ENCODE results near the gene FBXW12. TPM values are rescaled to one million over a fixed set of nuclear protein-coding genes. Genes with fewer than 3 reads are reported as not detected.
A peak's percentile ranks its signal among the peaks of the same experiment; 100 is the strongest.

FBXW12 gene
- total RNA-seq, 1 donor from 2014 or later: not detected

DNA sequence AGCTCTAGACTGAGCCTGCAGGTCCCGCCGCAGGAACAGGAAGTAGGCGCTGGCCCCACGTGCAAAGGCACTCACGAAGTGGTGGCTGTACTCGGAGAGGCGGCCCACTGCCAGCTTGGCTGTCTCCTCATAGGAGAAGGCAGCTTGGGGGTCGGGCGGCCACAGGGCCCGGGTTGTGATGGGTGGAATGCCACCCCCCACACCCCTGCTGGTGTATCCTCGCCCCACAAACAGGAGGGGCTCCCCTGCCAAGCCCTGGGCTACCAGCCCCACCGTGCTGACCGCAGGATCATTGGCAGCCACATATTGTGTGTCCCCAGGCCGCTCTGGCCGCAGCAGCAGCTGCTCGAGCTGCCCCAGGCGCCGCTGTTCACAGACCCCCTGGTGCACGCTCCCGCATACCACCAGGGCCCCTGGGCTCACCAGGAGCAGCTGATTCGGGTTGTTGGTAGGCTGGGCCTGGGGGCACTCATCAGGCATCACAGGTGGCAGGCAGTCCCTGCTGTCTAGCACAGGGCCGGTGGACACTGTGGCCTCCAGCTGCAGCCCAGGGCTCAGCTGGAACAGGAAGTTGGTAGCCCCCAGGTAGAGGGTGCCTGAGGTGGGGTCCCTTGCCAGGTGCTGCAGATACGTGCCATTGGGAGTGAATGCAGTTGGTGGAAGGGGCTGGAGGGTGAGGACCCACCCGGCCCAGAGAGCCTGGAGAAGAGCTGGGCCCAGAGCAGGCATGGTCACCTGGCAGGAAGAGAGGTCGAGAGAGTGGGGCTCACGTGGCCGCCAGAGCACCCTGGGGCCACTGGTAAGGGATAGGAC, 52.1 kb downstream of the FBXW12 start:
- DNase-seq: no peak

GRCh38 chr3:48425281-48425812, 53.3 kb downstream of the FBXW12 start:
- no peak for DNase-seq

DNA sequence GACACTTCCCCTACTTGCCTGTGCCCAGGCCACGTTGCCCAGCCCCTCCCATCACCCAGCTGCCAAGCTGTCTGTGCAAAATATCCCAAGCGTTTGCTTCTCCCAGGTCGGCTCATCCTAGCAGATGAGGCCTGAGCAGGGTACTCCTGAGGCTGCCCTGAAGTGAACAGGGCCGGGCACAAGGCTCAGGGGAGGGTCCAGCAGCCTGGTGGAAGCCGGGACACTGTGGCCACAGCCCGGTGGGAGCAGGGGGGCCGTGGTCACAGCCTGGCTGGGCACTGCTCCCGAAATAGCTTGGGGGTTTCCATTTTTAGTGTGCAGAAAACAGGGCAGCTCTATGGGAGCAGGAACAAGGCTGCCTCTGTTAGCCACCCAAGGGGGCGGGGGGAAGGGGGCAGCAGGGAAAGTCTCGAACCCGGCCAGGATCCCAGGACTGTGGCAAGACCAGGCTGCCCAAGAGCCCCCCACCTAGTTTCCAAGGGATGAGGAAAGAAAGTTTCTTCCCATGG, 54.4 kb downstream of the FBXW12 start:
- no peak for DNase-seq

DNA sequence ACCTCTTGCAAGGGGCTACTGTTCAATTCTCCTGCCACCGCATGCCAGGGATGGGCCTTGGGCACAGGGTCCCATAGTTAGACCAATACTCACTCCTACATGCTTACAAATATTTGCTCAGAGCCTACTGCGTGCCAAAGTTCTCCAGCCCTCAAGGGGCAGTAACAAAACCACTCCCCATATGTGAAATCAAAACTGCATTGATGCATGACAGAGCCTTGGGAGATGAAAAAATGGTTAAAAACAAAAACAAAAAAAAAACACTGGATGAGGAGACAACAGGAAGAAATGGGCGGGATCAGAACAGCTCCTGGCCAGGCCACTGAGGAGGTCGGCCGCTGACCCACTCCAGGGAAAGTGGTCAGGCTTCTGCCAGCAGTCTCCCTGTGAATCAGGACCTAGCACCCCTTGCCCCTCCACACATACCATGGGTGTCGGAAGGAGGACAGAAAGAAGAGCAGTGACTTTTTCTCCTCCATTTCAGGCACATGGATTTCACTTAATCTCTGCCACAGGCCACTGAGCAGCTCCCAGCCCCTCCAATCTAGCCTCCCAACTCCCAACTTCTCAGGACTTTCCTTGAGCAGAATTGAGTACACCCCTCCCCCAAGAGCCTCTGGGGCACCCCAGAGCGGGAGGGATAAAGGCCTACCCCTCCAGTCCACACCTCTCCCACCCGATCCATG, 55.1 kb downstream of the FBXW12 start:
- DNase-seq: no peak

GRCh38 chr3:48427630-48427962, 55.6 kb downstream of the FBXW12 start:
- DNase-seq: no peak

GRCh38 chr3:48428088-48428571, 56.1 kb downstream of the FBXW12 start:
- no peak for DNase-seq

- DNase-seq: peak; percentile 50
Measured at GRCh38 chr3:48428572-48429316, 56.7 kb downstream of the FBXW12 start.

- DNase-seq: peak; percentile 41
Measured at GRCh38 chr3:48429317-48429959, 57.4 kb downstream of the FBXW12 start.

DNA sequence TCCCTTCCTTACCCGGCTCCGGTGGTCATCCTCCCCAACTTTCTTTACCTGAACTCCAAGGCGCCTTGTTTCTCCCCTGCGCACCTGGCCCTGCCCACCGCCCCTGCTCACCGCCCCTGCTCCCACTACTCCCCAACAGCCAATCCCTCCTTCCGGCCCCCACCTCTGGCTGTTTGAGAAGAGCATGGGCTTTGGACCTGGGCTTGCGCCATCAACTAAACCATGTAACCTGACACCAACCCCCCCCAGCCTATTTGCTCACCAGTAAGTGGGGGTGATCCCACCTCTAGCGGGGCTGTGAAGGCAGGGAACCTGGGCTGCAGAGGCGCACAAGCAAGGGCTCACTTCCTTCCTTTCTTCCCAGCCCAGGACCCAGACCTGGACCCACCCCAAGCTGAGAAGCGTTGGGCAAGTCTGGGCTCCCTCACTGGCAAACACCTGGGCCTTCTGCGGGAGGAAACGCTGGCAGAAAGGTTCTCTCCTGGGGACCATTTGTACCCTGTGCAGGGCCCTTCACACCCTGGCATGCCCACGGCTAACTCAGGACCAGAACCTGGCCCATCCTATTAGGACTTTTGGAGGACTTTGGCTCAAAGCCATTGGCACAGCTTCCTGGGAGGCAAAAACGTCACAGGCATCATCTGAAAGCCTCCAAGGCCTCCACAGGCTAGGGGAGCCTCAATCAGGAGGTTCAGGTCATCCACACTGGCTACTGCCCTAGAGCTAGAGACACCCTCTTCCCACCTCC, 58.1 kb downstream of the FBXW12 start, which contains the start of gene PLXNB1:
Gene PLXNB1 (minus strand): TSS at position 127 of the 748 bp plus-strand sequence. CDS start 5,475 bp downstream, outside the sequence.
- peak; percentile 30 for DNase-seq

DNA sequence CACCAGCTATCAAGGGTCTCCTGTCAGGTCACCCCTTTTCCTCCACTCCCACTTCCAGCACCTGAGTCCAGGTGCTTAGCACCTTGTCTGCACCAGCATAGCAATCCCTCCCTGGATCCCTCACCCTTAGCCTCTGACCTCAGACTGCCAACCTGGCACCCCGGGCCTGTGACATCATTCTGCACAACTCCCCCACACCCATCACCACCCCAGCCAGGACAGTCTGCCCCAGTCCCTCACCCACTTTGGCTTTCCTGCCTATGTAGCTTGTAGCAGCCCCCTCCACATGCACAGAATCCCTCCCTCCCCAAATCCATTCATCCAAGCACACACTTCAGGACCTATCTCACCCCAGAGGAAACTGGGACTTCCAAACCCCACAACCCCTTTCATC, 58.7 kb downstream of the FBXW12 start:
- DNase-seq: no peak

- DNase-seq: no peak
Measured at GRCh38 chr3:48431224-48432029, 59.4 kb downstream of the FBXW12 start.

- peak; percentile 36 for DNase-seq
Measured at GRCh38 chr3:48432411-48433371, 60.7 kb downstream of the FBXW12 start.

- no peak for DNase-seq
Measured at GRCh38 chr3:48433472-48434118, 61.6 kb downstream of the FBXW12 start.

- DNase-seq: no peak
Measured at GRCh38 chr3:48434591-48435222, 62.7 kb downstream of the FBXW12 start.

DNA sequence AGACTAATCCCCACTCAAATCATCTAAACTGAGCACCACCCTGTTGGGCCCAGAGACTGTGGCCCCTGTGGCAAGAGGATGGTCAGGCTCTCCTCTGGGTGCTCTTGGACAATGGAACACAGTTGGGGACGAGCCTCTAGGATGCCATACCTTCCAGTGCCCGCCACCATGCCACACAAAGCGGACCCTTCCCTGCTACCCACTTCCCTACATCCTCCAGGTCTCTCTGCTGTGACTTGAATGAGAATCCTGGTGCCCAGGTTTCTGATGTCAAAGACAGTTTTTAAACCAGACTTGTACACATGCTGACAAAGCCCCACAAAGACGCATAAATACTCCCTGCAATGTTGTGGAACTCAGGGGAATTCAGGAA, 63.2 kb downstream of the FBXW12 start:
- no peak for DNase-seq

GRCh38 chr3:48435774-48436476, 63.9 kb downstream of the FBXW12 start:
- DNase-seq: peak; percentile 93

- no peak for DNase-seq
Measured at GRCh38 chr3:48436477-48436787, 64.4 kb downstream of the FBXW12 start.

DNA sequence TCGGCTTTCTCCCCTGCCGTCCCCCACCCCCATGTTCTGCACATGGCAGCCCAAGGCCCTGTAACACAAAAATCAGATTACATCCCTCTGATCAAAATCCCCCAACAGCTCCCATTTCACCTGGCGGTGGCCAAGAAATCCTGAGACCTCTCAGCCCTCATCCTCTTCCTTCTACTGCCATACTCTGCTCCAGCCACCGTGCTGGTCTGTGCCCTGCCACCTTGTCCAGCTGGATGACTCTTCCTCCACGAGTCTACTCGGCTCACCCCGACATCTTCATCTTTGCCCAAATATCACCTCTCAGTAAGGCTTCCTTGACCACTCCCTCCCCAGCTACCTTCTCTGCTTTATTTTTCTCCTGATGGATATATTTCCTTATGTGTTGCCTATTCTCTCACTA, 64.8 kb downstream of the FBXW12 start:
- no peak for DNase-seq

Measured in dermis blood vessel endothelial cell (primary cell).